Neural progenitor cell (in vitro differentiated cells): Measurements from ENCODE around the gene FAM193A. TPM values are rescaled to one million over a fixed set of nuclear protein-coding genes. Genes with fewer than 3 reads are reported as not detected.
A peak's percentile ranks its signal among the peaks of the same experiment; 100 is the strongest.

Source experiments
- DNase-seq: peaks from one replicate; pipeline ENCODE4 v3.0.0-alpha.2; 2016; ENCODE audit warnings: low spot score
- H2AFZ ChIP-seq: fragments of 200-600 bp; sonication (generic); replicated peaks from 2 replicates; pipeline ENCODE4 v1.6.1; 2016; ENCODE audit warnings: antibody characterized with exemption
- H3F3A ChIP-seq: fragments of 200-600 bp; sonication (generic); 2 replicates; pipeline ENCODE4 v1.6.1; 2016; ENCODE audit warnings: antibody characterized with exemption, low read depth
- H3K27ac ChIP-seq: fragments of 200-600 bp; sonication (generic); 2 replicates; pipeline ENCODE4 v1.5.1; 2016; ENCODE audit warnings: mild to moderate bottlenecking
- H3K27me3 ChIP-seq: fragments of 200-600 bp; sonication (generic); 2 replicates; pipeline ENCODE4 v1.6.1; 2016; ENCODE audit warnings: mild to moderate bottlenecking, moderate library complexity
- H3K36me3 ChIP-seq: fragments of 200-600 bp; sonication (generic); 2 replicates; pipeline ENCODE4 v1.5.1; 2016
- H3K4me1 ChIP-seq: fragments of 200-600 bp; sonication (generic); 2 replicates; pipeline ENCODE4 v1.6.1; 2016; ENCODE audit warnings: mixed run types
- H3K4me2 ChIP-seq: fragments of 200-600 bp; sonication (generic); 2 replicates; pipeline ENCODE4 v1.6.1; 2016
- H3K4me3 ChIP-seq: fragments of 200-600 bp; sonication (generic); 2 replicates; pipeline ENCODE4 v1.5.1; 2016
- H3K79me2 ChIP-seq: fragments of 200-600 bp; sonication (generic); 2 replicates; pipeline ENCODE4 v1.6.1; 2016; ENCODE audit warnings: low read depth
- H3K9ac ChIP-seq: fragments of 200-600 bp; sonication (generic); 2 replicates; pipeline ENCODE4 v1.6.1; 2016
- H3K9me3 ChIP-seq: fragments of 200-600 bp; sonication (generic); 2 replicates; pipeline ENCODE4 v1.5.1; 2016; ENCODE audit warnings: low read depth
- H4K20me1 ChIP-seq: fragments of 200-600 bp; sonication (generic); 2 replicates; pipeline ENCODE4 v1.6.1; 2016; ENCODE audit warnings: low read depth
- H3K27ac Mint-ChIP-seq: 3 replicates; pipeline ENCODE4 v1.8.0; 2021; ENCODE audit warnings: mixed read lengths
- H3K27me3 Mint-ChIP-seq: 2 replicates; pipeline ENCODE4 v1.8.0; 2022; ENCODE audit warnings: low read depth, mild to moderate bottlenecking, inconsistent platforms, moderate library complexity, mixed read lengths; ENCODE audit not compliant: insufficient read depth
- H3K36me3 Mint-ChIP-seq: 3 replicates; pipeline ENCODE4 v1.8.0; 2021; ENCODE audit warnings: mixed read lengths
- H3K4me1 Mint-ChIP-seq: 3 replicates; pipeline ENCODE4 v1.8.0; 2021; ENCODE audit warnings: mixed read lengths
- H3K4me3 Mint-ChIP-seq: 3 replicates; pipeline ENCODE4 v1.8.0; 2021; ENCODE audit warnings: mild to moderate bottlenecking, moderate library complexity, mixed read lengths
- H3K9me3 Mint-ChIP-seq: 3 replicates; pipeline ENCODE4 v1.8.0; 2020; ENCODE audit warnings: mixed read lengths
- EZH2 ChIP-seq: fragments of 200-600 bp; sonication (generic); IDR thresholded peaks from 2 replicates; pipeline ENCODE4 v1.6.1; 2017; ENCODE audit warnings: antibody characterized with exemption, mild to moderate bottlenecking, moderate library complexity
- EZH2phosphoT487 ChIP-seq: fragments of 200-600 bp; sonication (generic); IDR thresholded peaks from 2 replicates; pipeline ENCODE4 v1.6.1; 2017; ENCODE audit warnings: antibody characterized with exemption
- total RNA-seq: library from RNA; depleted of rRNA; stranded (reverse); fragments of >200 nt; gene quantifications from 2 replicates; pipeline ENCODE4 v1.2.3, GENCODE V29; 2015; ENCODE audit warnings: low replicate concordance
- TF ChIP-seq, protein P1 (sequence below): fragments of 200-600 bp; sonication (generic); IDR thresholded peaks from 2 replicates; pipeline ENCODE4 v1.5.1; 2017; ENCODE audit warnings: antibody characterized with exemption, mild to moderate bottlenecking

FAM193A gene
- total RNA-seq, 1 donor from 2014 or later = 29.1 TPM

DNA sequence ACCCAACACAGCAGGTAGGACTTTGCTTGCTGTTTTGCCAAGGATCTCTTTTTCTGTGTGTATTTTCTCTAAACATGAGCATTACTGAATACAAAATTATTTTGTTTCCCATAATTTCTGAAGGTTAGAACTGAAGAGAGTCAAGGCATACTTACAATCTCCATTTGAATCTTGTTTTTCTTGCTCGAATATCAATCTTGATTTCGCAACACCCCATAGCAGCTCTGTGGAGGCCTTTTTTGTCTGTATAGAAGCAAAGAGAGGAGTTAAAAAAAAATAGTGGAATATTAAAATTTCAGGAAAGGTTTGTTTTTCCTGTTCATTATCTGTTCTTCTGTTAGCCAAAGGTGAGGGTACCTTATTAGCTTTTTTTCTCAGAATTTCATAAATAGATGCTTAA, 126.8 kb downstream of the FAM193A start:
- no peaks in the 10 kb centered on the region for H3K9me3 ChIP-seq
- H3K4me1 Mint-ChIP-seq = no peaks in the 10 kb centered on the region
- DNase-seq = no peak
- no peaks in the 10 kb centered on the region for H3K36me3 ChIP-seq
- no peaks in the 10 kb centered on the region for H3K4me1 ChIP-seq
- peaks cover 25% of the 10 kb centered on the region for H3K79me2 ChIP-seq
- no peak overlapping the region for H3K27ac Mint-ChIP-seq
- H3K9me3 Mint-ChIP-seq = no peaks in the 10 kb centered on the region
- H3K27ac ChIP-seq = no peak overlapping the region
- H3K4me2 ChIP-seq = no peak overlapping the region
- no peaks in the 10 kb centered on the region for H3K27me3 ChIP-seq
- H3K4me3 Mint-ChIP-seq = no peak overlapping the region
- no peaks in the 10 kb centered on the region for H3F3A ChIP-seq
- no peaks in the 10 kb centered on the region for H3K27me3 Mint-ChIP-seq
- no peak overlapping the region for H3K4me3 ChIP-seq
- TF ChIP-seq EZH2phosphoT487 (no peak), EZH2 (no peak)
- TF ChIP-seq, protein P1, sequence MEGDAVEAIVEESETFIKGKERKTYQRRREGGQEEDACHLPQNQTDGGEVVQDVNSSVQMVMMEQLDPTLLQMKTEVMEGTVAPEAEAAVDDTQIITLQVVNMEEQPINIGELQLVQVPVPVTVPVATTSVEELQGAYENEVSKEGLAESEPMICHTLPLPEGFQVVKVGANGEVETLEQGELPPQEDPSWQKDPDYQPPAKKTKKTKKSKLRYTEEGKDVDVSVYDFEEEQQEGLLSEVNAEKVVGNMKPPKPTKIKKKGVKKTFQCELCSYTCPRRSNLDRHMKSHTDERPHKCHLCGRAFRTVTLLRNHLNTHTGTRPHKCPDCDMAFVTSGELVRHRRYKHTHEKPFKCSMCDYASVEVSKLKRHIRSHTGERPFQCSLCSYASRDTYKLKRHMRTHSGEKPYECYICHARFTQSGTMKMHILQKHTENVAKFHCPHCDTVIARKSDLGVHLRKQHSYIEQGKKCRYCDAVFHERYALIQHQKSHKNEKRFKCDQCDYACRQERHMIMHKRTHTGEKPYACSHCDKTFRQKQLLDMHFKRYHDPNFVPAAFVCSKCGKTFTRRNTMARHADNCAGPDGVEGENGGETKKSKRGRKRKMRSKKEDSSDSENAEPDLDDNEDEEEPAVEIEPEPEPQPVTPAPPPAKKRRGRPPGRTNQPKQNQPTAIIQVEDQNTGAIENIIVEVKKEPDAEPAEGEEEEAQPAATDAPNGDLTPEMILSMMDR = no peak
- peaks cover 2% of the 10 kb centered on the region for H4K20me1 ChIP-seq
- H3K9ac ChIP-seq = no peak overlapping the region
- no peak overlapping the region for H2AFZ ChIP-seq
- peaks cover 37% of the 10 kb centered on the region for H3K36me3 Mint-ChIP-seq

DNA sequence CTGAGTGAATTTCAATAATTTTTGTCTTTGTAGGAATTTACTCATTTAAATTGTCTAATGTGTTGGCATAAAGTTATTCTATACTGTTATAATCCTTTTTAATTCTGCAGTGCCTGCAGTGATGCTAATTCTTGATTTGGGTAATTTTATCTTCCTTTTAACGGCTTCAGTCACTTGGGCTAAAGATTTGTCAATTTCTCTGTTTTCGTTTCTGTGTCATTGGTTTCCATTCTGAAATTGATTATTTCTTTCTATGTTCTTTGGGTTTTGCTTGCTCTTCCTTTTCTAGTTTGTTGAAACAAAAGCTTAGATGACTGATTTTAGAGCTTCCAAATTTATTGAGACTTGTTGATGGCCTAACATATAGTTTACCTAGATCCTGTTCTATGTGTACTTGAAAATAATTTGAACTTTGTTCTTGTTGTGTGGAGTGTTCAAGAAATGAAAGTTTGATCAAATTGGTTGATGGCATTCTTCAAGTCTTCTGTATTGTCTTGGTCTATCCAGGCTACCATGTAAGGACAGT, 130.3 kb downstream of the FAM193A start:
- Mint-ChIP-seq H3K4me3 (no peak overlapping the region), H3K9me3 (no peaks in the 10 kb centered on the region), H3K36me3 (peaks cover 29% of the 10 kb centered on the region), H3K27me3 (no peaks in the 10 kb centered on the region), H3K4me1 (peaks cover 19% of the 10 kb centered on the region), H3K27ac (no peak overlapping the region)
- Histone ChIP-seq H3K4me3 (no peak overlapping the region), H3K79me2 (peaks cover 25% of the 10 kb centered on the region), H3K27ac (peak overlapping the region; percentile 16), H3F3A (peaks cover 5% of the 10 kb centered on the region), H3K36me3 (peaks cover 3% of the 10 kb centered on the region), H2AFZ (no peak overlapping the region), H4K20me1 (peaks cover 23% of the 10 kb centered on the region), H3K9ac (no peak overlapping the region), H3K27me3 (no peaks in the 10 kb centered on the region), H3K4me2 (no peak overlapping the region), H3K4me1 (no peaks in the 10 kb centered on the region), H3K9me3 (no peaks in the 10 kb centered on the region)
- TF ChIP-seq EZH2phosphoT487 (no peak), EZH2 (no peak)
- TF ChIP-seq, protein P1 = no peak
- DNase-seq = no peak

DNA sequence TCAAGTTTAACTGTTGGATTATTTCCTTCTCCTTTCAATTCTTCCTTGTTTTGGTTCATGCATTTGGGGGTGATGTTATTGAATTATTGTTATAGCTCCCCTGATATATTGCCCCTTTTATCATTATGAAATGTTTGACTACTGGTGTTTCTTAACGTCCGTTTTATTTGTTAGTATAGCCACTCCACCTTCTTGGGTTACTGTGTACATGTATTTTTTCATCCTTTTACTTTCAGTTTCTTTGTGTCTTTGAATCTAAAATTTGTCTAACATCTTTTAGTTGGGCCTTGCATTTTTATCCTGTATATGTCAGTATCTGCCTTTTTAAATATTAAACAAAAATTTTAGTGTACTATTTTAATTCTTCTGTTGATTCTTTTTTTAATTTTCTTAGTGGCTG, 131.0 kb downstream of the FAM193A start:
- Histone ChIP-seq H2AFZ (no peak overlapping the region), H3K4me2 (no peak overlapping the region), H3K4me3 (no peak overlapping the region), H3K4me1 (no peaks in the 10 kb centered on the region), H3K9ac (no peak overlapping the region), H3K9me3 (no peaks in the 10 kb centered on the region), H3K36me3 (peaks cover 8% of the 10 kb centered on the region), H3F3A (peaks cover 5% of the 10 kb centered on the region), H4K20me1 (peaks cover 23% of the 10 kb centered on the region), H3K79me2 (peaks cover 25% of the 10 kb centered on the region), H3K27ac (no peak overlapping the region), H3K27me3 (no peaks in the 10 kb centered on the region)
- no peaks in the 10 kb centered on the region for H3K9me3 Mint-ChIP-seq
- TF ChIP-seq, protein P1 = no peak
- TF ChIP-seq EZH2phosphoT487 (no peak), EZH2 (no peak)
- no peaks in the 10 kb centered on the region for H3K27me3 Mint-ChIP-seq
- peaks cover 34% of the 10 kb centered on the region for H3K36me3 Mint-ChIP-seq
- no peak overlapping the region for H3K4me3 Mint-ChIP-seq
- no peak for DNase-seq
- H3K27ac Mint-ChIP-seq = no peak overlapping the region
- peaks cover 25% of the 10 kb centered on the region for H3K4me1 Mint-ChIP-seq
